ENCODE data around the gene SEMA3D. TPM values are rescaled to one million over a fixed set of nuclear protein-coding genes. Genes with fewer than 3 reads are reported as not detected.

The SEMA3D gene
- total RNA-seq, 1 donor from 2014 or later: 4.5 TPM

GRCh38 chr7:84975586-84976185, 211.2 kb downstream of the SEMA3D start:
- no peaks in the 10 kb centered on the region for H3K27me3 ChIP-seq
- H3K4me3 ChIP-seq: no peak overlapping the region
- no peaks in the 10 kb centered on the region for H3K36me3 ChIP-seq
- H3K27ac ChIP-seq: no peak overlapping the region
- DNase-seq (ENCODE audit: low spot score in 2 of 2): no peak
- no peaks in the 10 kb centered on the region for H3K9me3 ChIP-seq
- no peaks in the 10 kb centered on the region for H3K4me1 ChIP-seq
- intact Hi-C loops (cut with DNase I): no loop called here
- no peak for TF ChIP-seq CTCF (IDR thresholded peaks at IDR 0.05)

- intact Hi-C loops (cut with DNase I): no loop called here
Measured at GRCh38 chr7:84971360-84971759, 215.5 kb downstream of the SEMA3D start.

GRCh38 chr7:84970670-84971069, 216.2 kb downstream of the SEMA3D start:
- Histone ChIP-seq H3K27ac (no peak overlapping the region), H3K36me3 (no peaks in the 10 kb centered on the region)
- TF ChIP-seq CTCF (IDR thresholded peaks at IDR 0.05): no peak

More at GRCh38 chr7:84971360-84971759, 215.5 kb downstream of the SEMA3D start:
- no peak overlapping the region for H3K4me3 ChIP-seq
- no peak for TF ChIP-seq CTCF (IDR thresholded peaks at IDR 0.05)
- no peaks in the 10 kb centered on the region for H3K4me1 ChIP-seq
- no peaks in the 10 kb centered on the region for H3K9me3 ChIP-seq
- H3K27ac ChIP-seq: no peak overlapping the region
- H3K36me3 ChIP-seq: no peaks in the 10 kb centered on the region
- H3K27me3 ChIP-seq: no peaks in the 10 kb centered on the region
- DNase-seq (ENCODE audit: low spot score in 2 of 2): no peak

GRCh38 chr7:84953234-84953633, 233.6 kb downstream of the SEMA3D start:
- no peak overlapping the region for H3K27ac ChIP-seq

More at GRCh38 chr7:84970670-84971069, 216.2 kb downstream of the SEMA3D start:
- Histone ChIP-seq H3K4me3 (no peak overlapping the region), H3K9me3 (no peaks in the 10 kb centered on the region), H3K27me3 (no peaks in the 10 kb centered on the region), H3K4me1 (no peaks in the 10 kb centered on the region)
- no peak for DNase-seq (ENCODE audit: low spot score in 2 of 2)
- intact Hi-C loops (cut with DNase I): no loop called here

DNA sequence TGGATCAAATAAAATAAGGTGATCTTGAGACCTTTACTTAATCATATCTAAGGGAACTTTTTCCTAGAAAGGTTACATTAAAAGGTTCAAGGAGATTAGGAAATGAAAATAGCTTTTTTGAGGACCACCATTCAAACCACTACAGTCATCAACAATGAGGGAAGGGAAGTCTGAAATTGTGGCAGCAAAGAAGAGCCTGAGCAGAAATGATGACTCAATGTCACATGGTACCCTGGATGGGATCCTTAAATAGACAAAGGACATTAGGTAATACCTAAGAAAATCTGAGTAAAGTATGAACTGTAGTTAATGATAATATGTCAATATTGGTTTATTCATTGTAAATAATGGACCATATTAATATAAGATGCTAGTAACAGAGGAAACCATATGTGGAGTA, 236.0 kb downstream of the SEMA3D start:
- Histone ChIP-seq H3K27me3 (no peaks in the 10 kb centered on the region), H3K27ac (no peak overlapping the region), H3K9me3 (no peaks in the 10 kb centered on the region), H3K36me3 (no peaks in the 10 kb centered on the region), H3K4me3 (no peak overlapping the region), H3K4me1 (no peaks in the 10 kb centered on the region)
- no peak for TF ChIP-seq CTCF (IDR thresholded peaks at IDR 0.05)
- no peak for DNase-seq (ENCODE audit: low spot score in 2 of 2)
- intact Hi-C loops (cut with DNase I): no loop called here

More at GRCh38 chr7:84953234-84953633, 233.6 kb downstream of the SEMA3D start:
- no peaks in the 10 kb centered on the region for H3K27me3 ChIP-seq
- no peak overlapping the region for H3K4me3 ChIP-seq
- intact Hi-C loops (cut with DNase I): no loop called here
- TF ChIP-seq CTCF (IDR thresholded peaks at IDR 0.05): no peak
- H3K4me1 ChIP-seq: no peaks in the 10 kb centered on the region
- H3K36me3 ChIP-seq: no peaks in the 10 kb centered on the region
- no peaks in the 10 kb centered on the region for H3K9me3 ChIP-seq
- no peak for DNase-seq (ENCODE audit: low spot score in 2 of 2)

DNA sequence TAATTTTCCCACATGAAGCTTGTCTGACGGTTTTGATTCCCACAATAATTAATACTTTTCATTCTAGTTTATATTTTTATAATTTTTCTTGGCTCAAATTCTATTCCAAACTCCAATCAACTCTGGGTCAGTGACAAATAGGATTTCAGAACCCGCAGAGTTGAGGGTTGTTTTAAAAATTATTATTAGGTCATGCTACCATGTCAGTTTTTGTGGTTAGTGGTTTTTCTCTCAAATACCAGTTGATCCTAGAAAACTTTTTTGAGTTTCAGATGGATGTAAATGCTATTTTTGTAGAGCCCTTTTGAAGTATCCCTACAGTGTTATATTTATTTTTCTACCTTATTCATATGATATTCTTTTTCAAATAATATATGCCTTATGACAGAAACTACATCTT, 237.4 kb downstream of the SEMA3D start:
- H3K4me1 ChIP-seq: no peaks in the 10 kb centered on the region
- TF ChIP-seq CTCF (IDR thresholded peaks at IDR 0.05): no peak
- H3K27ac ChIP-seq: no peak overlapping the region
- no peaks in the 10 kb centered on the region for H3K36me3 ChIP-seq
- H3K27me3 ChIP-seq: no peaks in the 10 kb centered on the region
- no peak for DNase-seq (ENCODE audit: low spot score in 2 of 2)
- intact Hi-C loops (cut with DNase I): no loop called here
- no peaks in the 10 kb centered on the region for H3K9me3 ChIP-seq
- no peak overlapping the region for H3K4me3 ChIP-seq
